ENCODE data around the gene PDRG1.

PDRG1 gene

DNA sequence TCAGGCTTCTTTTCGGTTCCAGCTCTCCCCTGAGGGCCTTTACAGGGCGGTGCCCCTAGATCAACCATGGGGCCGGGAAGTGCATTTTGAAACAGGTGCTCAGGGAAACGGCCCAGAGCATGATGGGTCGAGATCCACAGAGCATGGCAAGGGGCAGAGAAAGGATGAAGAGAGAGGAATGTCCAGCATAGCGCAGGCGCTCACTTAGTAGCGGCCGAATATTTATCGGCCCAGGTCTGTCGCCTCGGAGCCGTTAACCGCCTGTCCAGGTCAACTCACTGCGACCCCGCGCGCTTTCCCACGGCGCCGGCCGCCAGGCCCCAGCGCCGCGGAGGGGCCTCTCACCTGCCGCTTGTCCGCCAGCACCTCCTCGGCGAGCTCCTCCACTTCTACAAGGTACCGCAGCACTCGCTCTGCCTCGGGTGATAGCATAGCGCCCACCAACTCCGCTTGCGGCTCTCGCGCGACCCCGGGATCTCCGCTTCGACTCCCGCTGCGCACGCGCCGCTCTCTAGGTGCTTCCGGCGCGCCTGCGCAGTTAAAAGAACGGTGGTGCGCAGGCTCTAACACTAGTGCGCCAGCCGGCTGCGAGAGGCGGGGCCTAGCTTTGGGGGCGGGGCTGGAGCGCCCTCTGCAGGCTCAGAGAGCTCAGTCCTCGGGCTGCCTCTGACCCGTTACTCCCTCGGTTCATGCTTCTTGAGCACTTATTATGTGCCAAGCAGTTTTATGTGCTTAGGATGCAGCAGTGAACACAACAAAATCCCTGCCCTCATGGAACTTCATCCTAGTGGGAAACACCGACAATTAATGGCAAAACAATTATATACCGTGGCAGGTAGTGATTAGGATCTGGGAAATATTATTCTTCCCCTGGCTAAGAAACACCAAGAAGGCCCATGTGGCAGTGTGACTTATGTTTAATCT is at the start of gene PDRG1:
Gene PDRG1, minus strand, starts transcription at position 517 of the 924 bp plus-strand sequence. Its CDS starts 85 bp downstream, at position 432.
- peak; percentile 96 for DNase-seq

- no peak for DNase-seq
These were observed 46.4 kb upstream of the PDRG1 start for GRCh38 chr20:31998246-31998645.

DNA sequence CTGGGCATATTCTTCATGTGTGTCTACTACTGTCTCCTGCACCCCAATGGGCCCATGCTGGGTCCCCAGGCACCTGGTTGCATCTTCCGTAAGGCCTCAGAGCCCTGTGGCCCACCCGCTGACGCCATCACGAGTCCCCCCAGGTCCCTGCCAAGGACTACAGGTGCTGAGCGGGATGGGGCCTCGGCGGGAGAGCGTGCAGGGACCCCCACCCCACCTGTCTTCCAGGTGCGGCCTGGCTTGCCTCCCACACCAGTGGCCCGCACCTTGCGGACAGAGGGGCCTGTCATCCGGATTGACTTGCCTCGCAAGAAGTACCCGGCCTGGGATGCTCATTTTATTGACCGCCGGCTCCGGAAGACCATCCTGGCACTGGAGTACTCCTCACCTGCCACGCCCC is 45.1 kb upstream of the PDRG1 start:
- DNase-seq, result no peak

DNA sequence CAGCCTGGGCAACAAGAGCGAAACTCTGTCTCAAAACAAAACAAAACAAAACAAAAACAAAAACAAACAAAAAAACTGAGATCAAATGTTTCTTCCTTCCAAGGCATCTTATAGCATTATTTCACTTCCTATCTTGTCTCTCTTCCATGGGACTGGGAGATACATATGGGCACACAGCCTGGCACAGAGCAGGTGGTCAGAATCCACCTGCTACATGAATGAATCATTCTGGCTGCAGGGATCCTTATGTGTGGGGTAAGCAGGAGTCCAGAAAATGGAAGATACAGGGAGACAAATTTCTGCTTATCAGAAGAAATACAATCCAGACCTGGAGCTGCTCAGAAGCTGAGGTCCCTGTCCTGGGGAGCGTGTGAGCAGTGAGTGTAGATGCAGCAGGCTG is 40.2 kb upstream of the PDRG1 start:
- no peak for DNase-seq

GRCh38 chr20:31991339-31991705 is 39.5 kb upstream of the PDRG1 start:
- no peak for DNase-seq

DNA sequence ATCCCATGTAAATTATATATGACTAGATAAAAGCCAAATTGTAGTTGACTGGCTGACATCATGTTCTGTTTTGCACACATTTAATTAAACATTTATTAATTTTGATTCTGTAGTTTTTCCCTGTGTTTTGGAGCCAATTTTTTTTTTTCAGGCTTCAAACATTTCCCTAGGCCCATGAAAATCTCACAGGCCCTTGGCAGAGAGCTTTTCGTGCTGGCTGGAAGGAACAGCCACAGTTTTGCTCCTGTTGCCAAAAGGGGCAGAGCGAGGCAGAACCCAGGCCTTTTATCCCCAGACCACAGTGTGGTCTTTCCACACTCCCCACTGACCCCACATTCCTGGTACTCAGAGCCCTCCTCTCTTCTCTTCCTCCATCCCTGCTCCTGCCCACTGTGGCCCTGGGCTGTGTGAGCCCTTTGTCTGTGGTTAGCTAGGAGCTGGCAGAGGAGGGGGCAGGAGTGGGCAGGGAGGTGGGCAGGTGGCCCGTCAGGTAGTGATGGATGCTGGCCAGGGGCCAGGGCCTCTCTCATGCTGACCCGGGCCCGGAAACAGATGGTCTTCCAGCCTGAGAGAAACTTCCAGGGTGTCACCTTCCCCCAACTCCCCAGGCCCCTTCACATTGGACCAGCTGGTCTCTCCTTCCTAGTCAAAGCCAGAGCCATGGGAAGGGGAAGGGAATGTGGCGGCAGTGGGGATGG is 38.9 kb upstream of the PDRG1 start:
- no peak for DNase-seq

- no peak for DNase-seq
These were observed 37.3 kb upstream of the PDRG1 start for GRCh38 chr20:31989030-31989645.

- DNase-seq, result no peak
These were observed 36.7 kb upstream of the PDRG1 start for GRCh38 chr20:31988430-31989015.

- no peak for DNase-seq
These were observed 35.9 kb upstream of the PDRG1 start for GRCh38 chr20:31987744-31988143.

- no peak for DNase-seq
These were observed 33.2 kb upstream of the PDRG1 start for GRCh38 chr20:31984981-31985471.

DNA sequence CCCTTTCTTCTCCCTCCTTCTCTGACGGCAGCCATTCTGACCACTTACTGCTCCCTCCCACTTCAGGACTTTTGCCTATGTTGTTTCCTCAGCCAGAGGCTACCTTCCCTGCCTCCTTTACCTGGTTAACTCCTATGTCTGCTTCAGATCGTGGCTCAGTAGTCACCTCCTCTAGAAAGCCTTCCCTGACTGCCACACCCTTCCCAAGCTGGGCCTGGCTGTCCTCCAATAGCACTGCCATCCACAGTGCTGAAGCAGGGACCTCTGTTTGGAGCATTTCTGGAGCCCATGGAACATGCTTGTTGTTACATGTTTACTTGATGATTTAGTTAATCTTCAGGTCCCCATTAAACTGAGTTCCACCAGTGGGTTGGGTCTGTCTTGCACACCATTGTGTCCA is 29.9 kb upstream of the PDRG1 start:
- no peak for DNase-seq

- no peak for DNase-seq
These were observed 28.0 kb upstream of the PDRG1 start for GRCh38 chr20:31979713-31980426.

DNA sequence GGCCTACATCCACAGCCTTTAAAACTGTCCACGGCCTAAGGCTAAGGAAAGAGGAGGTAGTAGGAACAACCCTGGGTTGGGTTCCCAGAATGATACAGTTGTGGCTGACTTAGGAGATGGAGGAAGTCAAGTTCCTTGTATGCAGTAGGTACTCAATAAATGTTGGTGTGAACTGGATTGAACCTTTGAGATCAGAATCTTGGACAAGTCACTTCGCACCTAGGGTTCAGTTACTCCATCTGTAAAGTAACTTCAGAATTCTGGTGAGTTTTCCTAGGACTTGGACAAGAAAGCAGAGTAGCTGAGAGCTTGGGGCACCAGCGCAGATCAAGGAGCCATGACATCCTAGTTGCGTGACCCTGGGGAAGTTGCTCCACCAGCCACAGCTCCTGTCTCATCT is 25.2 kb upstream of the PDRG1 start:
- no peak for DNase-seq

DNA sequence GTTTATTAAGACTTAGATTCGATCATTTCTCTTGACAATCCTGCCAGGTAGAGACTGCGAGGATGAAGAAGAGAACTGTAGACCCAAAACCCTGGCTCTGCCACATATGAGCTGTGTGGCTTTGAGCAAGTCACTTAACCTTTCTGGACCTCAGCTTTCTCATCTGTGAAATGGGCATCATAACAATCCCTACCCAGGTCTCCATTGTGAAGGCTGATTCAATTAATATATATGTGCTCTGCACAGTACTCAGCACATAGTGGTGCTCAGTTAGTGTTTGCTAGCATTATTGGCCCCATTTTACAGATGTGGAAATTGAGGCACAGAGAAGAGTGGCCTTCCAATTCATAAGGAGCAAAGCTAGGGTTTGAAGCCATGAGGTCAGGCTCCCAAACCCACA is 24.0 kb upstream of the PDRG1 start:
- DNase-seq, result no peak

- no peak for DNase-seq
These were observed 23.2 kb upstream of the PDRG1 start for GRCh38 chr20:31974951-31975487.

DNA sequence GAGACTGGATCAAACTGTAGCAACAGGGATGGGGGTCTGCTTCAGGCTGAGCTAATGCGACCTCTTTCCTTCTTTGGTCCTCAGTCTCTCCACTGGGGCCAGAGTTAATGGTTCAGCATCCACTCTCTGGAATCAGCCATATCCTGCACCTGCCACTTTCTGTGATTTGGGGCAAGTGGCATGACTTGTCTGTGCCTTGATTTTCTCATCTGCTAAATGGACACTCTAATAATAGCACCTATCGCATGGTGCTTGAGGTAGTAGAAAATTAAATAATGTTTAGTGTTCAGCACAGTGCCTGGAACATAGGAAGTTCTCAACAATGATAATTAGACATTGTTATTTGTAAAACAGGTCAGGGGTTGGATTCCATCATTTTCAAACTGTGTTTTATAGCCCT is 22.4 kb upstream of the PDRG1 start:
- DNase-seq, result no peak

- no peak for DNase-seq
These were observed 20.7 kb upstream of the PDRG1 start for GRCh38 chr20:31972471-31973021.

DNA sequence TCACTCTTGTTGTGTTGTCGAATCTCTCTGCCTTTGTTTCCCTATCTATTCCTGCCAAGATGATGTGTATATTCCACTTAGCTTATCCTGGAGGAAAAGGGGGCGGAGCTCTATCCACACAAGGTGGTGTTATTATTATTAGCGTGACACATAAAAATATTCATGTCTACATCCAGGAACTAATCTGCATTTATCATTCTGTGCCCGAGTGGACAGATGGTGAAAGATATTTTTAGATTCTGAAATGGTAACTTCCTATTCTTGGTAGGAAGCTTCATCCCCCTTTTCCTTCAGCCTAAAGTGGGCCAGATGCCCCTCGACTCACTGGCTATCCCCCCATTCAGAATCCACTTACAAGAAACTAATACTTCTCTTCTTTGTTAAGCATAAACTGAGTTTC is 18.1 kb upstream of the PDRG1 start:
- DNase-seq, result no peak

DNA sequence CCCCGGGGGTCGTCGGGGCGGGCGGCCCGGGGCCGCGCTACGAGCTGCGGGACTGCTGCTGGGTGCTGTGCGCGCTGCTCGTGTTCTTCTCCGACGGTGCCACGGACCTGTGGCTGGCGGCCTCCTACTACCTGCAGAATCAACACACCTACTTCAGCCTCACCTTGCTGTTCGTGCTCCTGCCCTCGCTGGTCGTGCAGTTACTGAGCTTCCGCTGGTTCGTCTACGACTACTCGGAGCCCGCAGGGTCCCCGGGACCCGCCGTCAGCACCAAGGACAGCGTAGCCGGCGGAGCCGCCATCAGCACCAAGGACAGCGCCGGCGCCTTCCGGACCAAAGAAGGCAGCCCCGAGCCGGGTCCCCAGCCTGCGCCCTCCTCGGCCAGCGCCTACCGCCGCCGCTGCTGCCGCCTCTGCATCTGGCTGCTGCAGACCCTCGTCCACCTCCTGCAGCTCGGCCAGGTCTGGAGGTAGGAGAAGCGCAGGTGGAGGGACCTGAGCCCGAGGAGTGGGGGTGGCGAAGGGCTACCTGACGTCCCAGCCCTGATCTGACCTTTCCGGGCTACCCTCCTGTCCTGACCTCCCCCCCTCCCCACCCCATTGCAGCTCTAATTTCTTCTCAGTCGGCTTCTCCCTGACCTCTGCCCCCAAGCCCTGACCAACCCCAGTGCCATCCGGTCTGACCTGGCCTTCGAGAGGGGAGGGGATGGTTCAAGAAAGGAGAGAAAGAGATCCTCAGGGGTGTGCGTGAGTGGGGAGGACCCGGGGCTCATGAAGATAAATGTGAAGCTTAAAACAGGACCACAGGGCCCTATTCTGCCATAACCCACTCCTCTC is 16.7 kb upstream of the PDRG1 start:
- peak; percentile 68 for DNase-seq

DNA sequence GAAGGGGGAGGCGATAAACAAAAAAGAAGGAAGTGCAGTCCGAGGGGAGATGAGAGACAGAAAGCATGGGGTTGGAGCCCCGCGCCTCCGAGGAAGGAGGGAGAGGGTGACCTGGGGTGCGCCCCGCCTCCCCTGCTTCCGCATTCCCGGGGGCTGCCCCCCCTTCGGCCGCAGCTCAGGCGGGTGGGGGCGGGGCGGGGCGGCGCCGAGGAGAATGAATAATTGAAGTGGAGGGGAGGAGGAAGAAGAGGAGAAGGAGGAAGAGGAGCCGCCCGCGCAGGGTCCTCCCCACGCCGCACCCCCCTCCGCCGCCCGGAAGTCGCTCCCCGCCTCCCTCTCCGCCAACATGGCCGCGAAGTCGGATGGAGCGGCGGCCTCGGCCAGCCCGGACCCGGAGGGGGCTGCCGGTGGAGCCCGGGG is 16.0 kb upstream of the PDRG1 start, which contains the start of gene XKR7:
Gene XKR7, plus strand, starts transcription at position 322 of the 420 bp plus-strand sequence. Its CDS starts 25 bp downstream, at position 347.
- DNase-seq, result peak; percentile 30
